ENCODE results near the gene BRD3. TPM values are rescaled to one million over a fixed set of nuclear protein-coding genes. Genes with fewer than 3 reads are reported as not detected.

BRD3 gene
- total and polyA plus RNA-seq, 2 donors from 2014 or later, result 7.7 to 46.2 TPM

DNA sequence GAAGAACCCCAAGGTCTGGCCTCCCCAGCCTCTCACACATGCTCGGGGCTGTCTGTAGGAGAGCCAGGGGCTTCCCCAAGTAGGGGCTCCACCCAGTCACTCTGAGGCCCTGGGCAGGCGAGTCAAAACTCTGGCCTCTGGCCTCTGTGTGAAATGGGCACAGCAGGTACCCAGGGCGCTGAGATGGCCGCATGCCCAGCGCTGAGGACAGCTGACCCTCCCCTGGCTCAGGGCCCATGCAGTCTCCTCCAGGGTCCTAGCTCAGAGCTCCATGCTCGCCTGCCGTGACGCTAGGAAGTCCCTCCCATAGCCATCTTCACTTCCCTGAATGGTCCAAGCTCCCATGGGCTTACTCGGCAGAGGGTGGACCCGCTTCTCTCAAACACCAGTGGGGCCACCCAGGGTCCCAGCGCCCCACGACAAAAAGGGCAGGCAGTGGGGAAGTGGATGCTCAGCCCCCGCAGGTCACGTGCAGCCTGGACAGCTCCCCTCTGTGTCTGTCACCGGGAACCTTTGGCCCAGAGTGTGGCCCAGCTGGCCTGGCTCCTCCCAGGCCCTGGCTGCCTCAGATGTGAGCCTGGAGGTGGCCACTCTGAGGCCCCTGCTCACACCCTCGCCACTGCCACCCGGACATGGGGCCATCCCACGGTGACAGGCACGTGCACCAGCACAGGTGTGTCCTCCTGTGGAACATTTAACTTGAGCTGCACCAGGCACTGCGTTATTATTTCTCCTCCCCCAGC, 63.5 kb downstream of the BRD3 start:
- Histone ChIP-seq H3K27ac (ENCODE audit: low read depth in 2 of 2, low read length in 2 of 2) (no peak overlapping the region), H3K27me3 (ENCODE audit: control insufficient read depth, insufficient read depth, low read length) (no peaks in the 10 kb centered on the region), H3K4me3 (ENCODE audit: low read length in 3 of 3) (no peak overlapping the region), H3K36me3 (ENCODE audit: control insufficient read depth in 2 of 3, insufficient read depth in 3 of 3, low read length in 3 of 3) (no peaks in the 10 kb centered on the region), H3K9ac (ENCODE audit: low read length in 3 of 3) (no peak overlapping the region), H3K4me1 (ENCODE audit: control insufficient read depth in 2 of 3, insufficient read depth in 2 of 3, low read depth in 1 of 3, low read length in 3 of 3) (no peaks in the 10 kb centered on the region), H3K9me3 (ENCODE audit: control insufficient read depth in 2 of 3, insufficient read depth in 1 of 3, low read length in 3 of 3) (no peaks in the 10 kb centered on the region)
- DNase-seq, result peak in 1 of 5 donors; percentile 51
- TF ChIP-seq, protein P1, sequence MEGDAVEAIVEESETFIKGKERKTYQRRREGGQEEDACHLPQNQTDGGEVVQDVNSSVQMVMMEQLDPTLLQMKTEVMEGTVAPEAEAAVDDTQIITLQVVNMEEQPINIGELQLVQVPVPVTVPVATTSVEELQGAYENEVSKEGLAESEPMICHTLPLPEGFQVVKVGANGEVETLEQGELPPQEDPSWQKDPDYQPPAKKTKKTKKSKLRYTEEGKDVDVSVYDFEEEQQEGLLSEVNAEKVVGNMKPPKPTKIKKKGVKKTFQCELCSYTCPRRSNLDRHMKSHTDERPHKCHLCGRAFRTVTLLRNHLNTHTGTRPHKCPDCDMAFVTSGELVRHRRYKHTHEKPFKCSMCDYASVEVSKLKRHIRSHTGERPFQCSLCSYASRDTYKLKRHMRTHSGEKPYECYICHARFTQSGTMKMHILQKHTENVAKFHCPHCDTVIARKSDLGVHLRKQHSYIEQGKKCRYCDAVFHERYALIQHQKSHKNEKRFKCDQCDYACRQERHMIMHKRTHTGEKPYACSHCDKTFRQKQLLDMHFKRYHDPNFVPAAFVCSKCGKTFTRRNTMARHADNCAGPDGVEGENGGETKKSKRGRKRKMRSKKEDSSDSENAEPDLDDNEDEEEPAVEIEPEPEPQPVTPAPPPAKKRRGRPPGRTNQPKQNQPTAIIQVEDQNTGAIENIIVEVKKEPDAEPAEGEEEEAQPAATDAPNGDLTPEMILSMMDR (IDR thresholded peaks at IDR 0.05; ENCODE audit: borderline replicate concordance, extremely low read depth, insufficient read depth), result no peak
- intact Hi-C loops (cut with DNase I), result no loop called here
- no peak for FAIRE-seq

DNA sequence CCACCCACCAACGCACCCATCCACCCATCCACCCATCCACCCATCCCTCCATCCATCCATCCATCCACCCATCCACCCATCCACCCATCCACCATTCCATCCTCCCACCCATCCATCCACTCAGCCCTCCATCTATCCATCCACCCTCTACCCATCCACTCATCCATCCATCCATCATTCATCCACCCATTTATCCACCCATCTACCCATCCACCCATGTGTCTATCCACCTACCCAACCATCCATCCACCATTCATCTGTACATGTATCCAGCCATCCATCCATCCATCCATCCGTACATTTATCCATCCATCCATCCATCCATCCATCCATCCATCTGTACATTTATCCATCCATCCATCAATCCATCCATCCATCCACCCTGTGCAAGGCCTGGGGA, 64.6 kb downstream of the BRD3 start:
- Histone ChIP-seq H3K36me3 (ENCODE audit: control insufficient read depth in 2 of 3, insufficient read depth in 3 of 3, low read length in 3 of 3) (no peaks in the 10 kb centered on the region), H3K4me1 (ENCODE audit: control insufficient read depth in 2 of 3, insufficient read depth in 2 of 3, low read depth in 1 of 3, low read length in 3 of 3) (no peaks in the 10 kb centered on the region), H3K27me3 (ENCODE audit: control insufficient read depth, insufficient read depth, low read length) (no peaks in the 10 kb centered on the region), H3K9ac (ENCODE audit: low read length in 3 of 3) (no peak overlapping the region), H3K4me3 (ENCODE audit: low read length in 3 of 3) (no peak overlapping the region), H3K27ac (ENCODE audit: low read depth in 2 of 2, low read length in 2 of 2) (no peak overlapping the region), H3K9me3 (ENCODE audit: control insufficient read depth in 2 of 3, insufficient read depth in 1 of 3, low read length in 3 of 3) (no peaks in the 10 kb centered on the region)
- TF ChIP-seq, protein P1 (IDR thresholded peaks at IDR 0.05; ENCODE audit: borderline replicate concordance, extremely low read depth, insufficient read depth), result no peak
- intact Hi-C loops (cut with DNase I), result no loop called here
- FAIRE-seq, result no peak
- DNase-seq, result no peak

DNA sequence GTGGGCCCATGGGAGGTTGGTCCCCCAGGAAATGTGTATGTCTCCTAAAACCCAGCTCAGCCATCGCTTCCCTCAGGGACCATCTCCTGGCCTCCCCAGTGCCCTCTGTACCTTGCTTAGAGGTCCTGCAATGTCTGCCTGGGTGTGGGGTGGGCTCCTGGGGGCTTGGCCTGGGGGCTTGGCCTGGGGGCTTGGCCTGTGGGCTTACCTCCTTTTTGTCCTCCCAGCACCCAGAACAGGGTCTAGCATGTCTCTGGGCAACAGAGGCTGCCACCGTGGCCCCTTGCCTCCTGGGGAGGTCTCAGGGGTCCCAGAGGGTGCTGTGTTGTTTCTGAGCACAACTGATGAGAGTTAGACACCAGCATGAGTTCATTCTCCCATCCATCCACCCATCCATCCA, 65.0 kb downstream of the BRD3 start:
- H3K4me3 ChIP-seq (ENCODE audit: low read length in 3 of 3), result no peak overlapping the region
- H3K9me3 ChIP-seq (ENCODE audit: control insufficient read depth in 2 of 3, insufficient read depth in 1 of 3, low read length in 3 of 3), result no peaks in the 10 kb centered on the region
- DNase-seq, result peak in 1 of 5 donors; percentile 55
- TF ChIP-seq, protein P1 (IDR thresholded peaks at IDR 0.05; ENCODE audit: borderline replicate concordance, extremely low read depth, insufficient read depth), result no peak
- no peak for FAIRE-seq
- H3K27ac ChIP-seq (ENCODE audit: low read depth in 2 of 2, low read length in 2 of 2), result no peak overlapping the region
- no peaks in the 10 kb centered on the region for H3K36me3 ChIP-seq (ENCODE audit: control insufficient read depth in 2 of 3, insufficient read depth in 3 of 3, low read length in 3 of 3)
- H3K9ac ChIP-seq (ENCODE audit: low read length in 3 of 3), result no peak overlapping the region
- no peaks in the 10 kb centered on the region for H3K4me1 ChIP-seq (ENCODE audit: control insufficient read depth in 2 of 3, insufficient read depth in 2 of 3, low read depth in 1 of 3, low read length in 3 of 3)
- H3K27me3 ChIP-seq (ENCODE audit: control insufficient read depth, insufficient read depth, low read length), result no peaks in the 10 kb centered on the region
- intact Hi-C loops (cut with DNase I), result no loop called here
